ENCODE measurements around the gene MAFB.
"Not testable (repeated sequence)": the region's sequence is repeated elsewhere in the genome, so short reads cannot be mapped to it uniquely, and the experiment has no call there.

DNA sequence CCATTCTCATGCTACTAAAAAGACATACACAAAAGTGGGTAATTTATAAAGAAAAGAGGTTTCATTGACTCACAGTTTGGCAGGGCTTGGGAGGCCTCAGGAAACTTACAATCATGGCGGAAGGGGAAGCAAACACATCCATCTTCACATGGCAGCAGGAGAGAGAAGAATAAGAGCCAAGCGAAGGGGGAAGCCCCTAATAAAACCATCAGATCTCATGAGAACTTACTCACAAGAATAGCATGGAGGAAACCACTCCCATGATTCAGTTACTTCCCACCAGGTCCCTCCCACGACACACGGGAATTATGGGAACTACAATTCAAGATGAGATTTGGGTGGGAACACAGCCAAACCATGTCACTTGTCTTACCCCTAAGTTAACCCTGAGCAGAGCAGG lies 47.4 kb upstream of the MAFB start:
- not testable (repeated sequence) for TF ChIP-seq POLR2A, EP300 (IDR thresholded peaks at IDR 0.05)
- TF ChIP-seq, protein P1, sequence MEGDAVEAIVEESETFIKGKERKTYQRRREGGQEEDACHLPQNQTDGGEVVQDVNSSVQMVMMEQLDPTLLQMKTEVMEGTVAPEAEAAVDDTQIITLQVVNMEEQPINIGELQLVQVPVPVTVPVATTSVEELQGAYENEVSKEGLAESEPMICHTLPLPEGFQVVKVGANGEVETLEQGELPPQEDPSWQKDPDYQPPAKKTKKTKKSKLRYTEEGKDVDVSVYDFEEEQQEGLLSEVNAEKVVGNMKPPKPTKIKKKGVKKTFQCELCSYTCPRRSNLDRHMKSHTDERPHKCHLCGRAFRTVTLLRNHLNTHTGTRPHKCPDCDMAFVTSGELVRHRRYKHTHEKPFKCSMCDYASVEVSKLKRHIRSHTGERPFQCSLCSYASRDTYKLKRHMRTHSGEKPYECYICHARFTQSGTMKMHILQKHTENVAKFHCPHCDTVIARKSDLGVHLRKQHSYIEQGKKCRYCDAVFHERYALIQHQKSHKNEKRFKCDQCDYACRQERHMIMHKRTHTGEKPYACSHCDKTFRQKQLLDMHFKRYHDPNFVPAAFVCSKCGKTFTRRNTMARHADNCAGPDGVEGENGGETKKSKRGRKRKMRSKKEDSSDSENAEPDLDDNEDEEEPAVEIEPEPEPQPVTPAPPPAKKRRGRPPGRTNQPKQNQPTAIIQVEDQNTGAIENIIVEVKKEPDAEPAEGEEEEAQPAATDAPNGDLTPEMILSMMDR (IDR thresholded peaks at IDR 0.05), result not testable (repeated sequence)
